H1 (cell line): Measurements from ENCODE around the gene QPCTL. TPM values are rescaled to one million over a fixed set of nuclear protein-coding genes. Genes with fewer than 3 reads are reported as not detected.
A peak's percentile ranks its signal among the peaks of the same experiment; 100 is the strongest.

ENCODE experiments used
- CTCF ChIA-PET: fragments of 300-600 bp; sonication (Branson Sonifier 250); formaldehyde crosslinking; loops from one replicate; lab custom pipeline; 2021; ENCODE audit not compliant: partially characterized antibody; lab: Charles Lee
- POLR2A ChIA-PET: fragments of 300-600 bp; sonication (Branson Sonifier 250); formaldehyde crosslinking; loops from one replicate; lab custom pipeline; 2021; ENCODE audit warnings: inconsistent platforms; ENCODE audit not compliant: partially characterized antibody; lab: Charles Lee
- DNase-seq, 2 experiments: peaks; one replicate each; pipeline versions ENCODE4 v3.0.0 to v3.0.0-alpha.2; 2010 to 2022; ENCODE audit warnings: low spot score in 2 of 2, low read depth in 1 of 2, mixed read lengths in 1 of 2
- FAIRE-seq: peaks from 2 replicates; lab custom pipeline; 2011; peaks lifted over from hg19 to GRCh38; lab: Jason Lieb, UNC
- H2AFZ ChIP-seq: 2 replicates; pipeline ENCODE4 v1.8.1; 2012; ENCODE audit warnings: low read length, inconsistent platforms
- H2AK5ac ChIP-seq: 2 replicates; pipeline ENCODE4 v1.6.1; 2013; ENCODE audit warnings: low read depth, low read length
- H2BK120ac ChIP-seq: replicated peaks from 2 replicates; pipeline ENCODE3; 2013; ENCODE audit warnings: low read depth, low read length, inconsistent platforms
- H2BK12ac ChIP-seq: 2 replicates; pipeline ENCODE4 v1.6.1; 2013; ENCODE audit warnings: low read depth, low read length
- H2BK15ac ChIP-seq: 2 replicates; pipeline ENCODE4 v1.6.1; 2013; ENCODE audit warnings: low read length
- H2BK20ac ChIP-seq: 2 replicates; pipeline ENCODE4 v1.6.1; 2013; ENCODE audit warnings: low read length
- H2BK5ac ChIP-seq: 2 replicates; pipeline ENCODE4 v1.6.1; 2013; ENCODE audit warnings: low read depth, low read length
- H3K14ac ChIP-seq: 2 replicates; pipeline ENCODE4 v1.6.1; 2013; ENCODE audit warnings: inconsistent platforms; ENCODE audit not compliant: insufficient read length
- H3K18ac ChIP-seq: 2 replicates; pipeline ENCODE4 v1.6.1; 2013; ENCODE audit warnings: low read length; ENCODE audit errors: extremely low read depth
- H3K23ac ChIP-seq: 2 replicates; pipeline ENCODE4 v1.6.1; 2013; ENCODE audit warnings: inconsistent platforms; ENCODE audit not compliant: insufficient read length
- H3K23me2 ChIP-seq: 2 replicates; pipeline ENCODE4 v1.6.1; 2013; ENCODE audit warnings: low read depth, low read length
- H3K27ac ChIP-seq: 2 replicates; pipeline ENCODE4 v1.6.1; 2011; ENCODE audit warnings: low read depth, low read length, inconsistent platforms
- H3K27me3 ChIP-seq, 4 experiments: replicated peaks in 1 of 4; 1 replicate in 1 of 4; 2 replicates in 3 of 4; pipeline versions ENCODE4 v1.6.1 to v1.8.1; 2011 to 2013; ENCODE audit warnings: low read length in 3 of 4, mild to moderate bottlenecking in 3 of 4, inconsistent platforms in 2 of 4, mixed read lengths in 2 of 4, moderate library complexity in 1 of 4; ENCODE audit not compliant: control insufficient read depth in 3 of 4, insufficient read depth in 3 of 4; ENCODE audit errors: extremely low read depth in 1 of 4
- H3K36me3 ChIP-seq, 4 experiments: 2 replicates each; pipeline versions ENCODE4 v1.6.1 to v1.8.1; 2011 to 2013; ENCODE audit warnings: mild to moderate bottlenecking in 4 of 4, low read length in 3 of 4, moderate library complexity in 2 of 4, control low read depth in 1 of 4, inconsistent platforms in 1 of 4; ENCODE audit not compliant: insufficient read depth in 4 of 4, control insufficient read depth in 2 of 4
- H3K4ac ChIP-seq: replicated peaks from 2 replicates; pipeline ENCODE3; 2013; ENCODE audit warnings: low read length, low read depth, mixed read lengths, inconsistent platforms; ENCODE audit not compliant: insufficient read length
- H3K4me1 ChIP-seq, 4 experiments: replicated peaks in 1 of 4; 1 replicate in 1 of 4; 2 replicates in 3 of 4; pipeline versions ENCODE4 v1.6.1 to v1.8.1; 2011 to 2013; ENCODE audit warnings: low read length in 3 of 4, inconsistent platforms in 2 of 4, mixed read lengths in 1 of 4; ENCODE audit not compliant: insufficient read depth in 4 of 4, control insufficient read depth in 3 of 4
- H3K4me2 ChIP-seq, 2 experiments: 2 replicates each; pipeline versions ENCODE4 v1.6.1 to v1.8.1; 2011 to 2013; ENCODE audit warnings: low read depth in 2 of 2, low read length in 2 of 2, control low read depth in 1 of 2, inconsistent platforms in 1 of 2, mild to moderate bottlenecking in 1 of 2; ENCODE audit not compliant: insufficient read depth in 1 of 2
- H3K4me3 ChIP-seq, 4 experiments: fragments of 200-600, 300-600 bp in 1 of 4; sonication (generic), shearing (Covaris generic), sonication (Bioruptor Twin) in 1 of 4; 2 replicates each; pipeline versions ENCODE4 v1.5.1 to v1.8.1; 2011 to 2016; ENCODE audit warnings: low read length in 4 of 4, low read depth in 3 of 4, control low read depth in 2 of 4, inconsistent platforms in 2 of 4, mild to moderate bottlenecking in 2 of 4, mixed read lengths in 1 of 4, moderate library complexity in 1 of 4; ENCODE audit not compliant: insufficient read depth in 2 of 4; ENCODE audit errors: extremely low read depth in 1 of 4
- H3K56ac ChIP-seq: replicated peaks from 2 replicates; pipeline ENCODE3; 2013; ENCODE audit warnings: low read depth, mild to moderate bottlenecking, mixed read lengths, low read length, inconsistent platforms; ENCODE audit not compliant: insufficient read length
- H3K79me1 ChIP-seq: 2 replicates; pipeline ENCODE4 v1.6.1; 2013; ENCODE audit warnings: low read depth, low read length, control low read depth
- H3K79me2 ChIP-seq, 2 experiments: 2 replicates each; pipeline versions ENCODE4 v1.6.1 to v1.8.1; 2012 to 2013; ENCODE audit warnings: low read length in 2 of 2, mild to moderate bottlenecking in 2 of 2, inconsistent platforms in 1 of 2; ENCODE audit not compliant: insufficient read depth in 2 of 2, control insufficient read depth in 1 of 2
- H3K9ac ChIP-seq, 4 experiments: replicated peaks in 1 of 4; 1 replicate in 1 of 4; 2 replicates in 3 of 4; pipeline versions ENCODE4 v1.6.1 to v1.8.1; 2011 to 2013; ENCODE audit warnings: low read depth in 3 of 4, low read length in 3 of 4, control low read depth in 2 of 4, mild to moderate bottlenecking in 2 of 4, moderate library complexity in 2 of 4, inconsistent platforms in 1 of 4; ENCODE audit errors: extremely low read depth in 1 of 4
- H3K9me3 ChIP-seq, 2 experiments: 2 replicates each; pipeline versions ENCODE4 v1.6.1 to v1.8.1; 2012 to 2013; ENCODE audit warnings: mild to moderate bottlenecking in 2 of 2, moderate library complexity in 2 of 2, control low read depth in 1 of 2, inconsistent platforms in 1 of 2, low read depth in 1 of 2, low read length in 1 of 2, mixed read lengths in 1 of 2; ENCODE audit not compliant: insufficient read depth in 2 of 2
- H4K20me1 ChIP-seq, 2 experiments: replicated peaks in 1 of 2; 2 replicates each; pipeline versions ENCODE3 to v1.8.1; 2011 to 2013; ENCODE audit warnings: inconsistent platforms in 2 of 2, low read length in 2 of 2, mild to moderate bottlenecking in 1 of 2; ENCODE audit not compliant: insufficient read depth in 2 of 2, control insufficient read depth in 1 of 2
- H4K5ac ChIP-seq: 2 replicates; pipeline ENCODE4 v1.6.1; 2013; ENCODE audit warnings: low read length, low read depth, mixed read lengths, inconsistent platforms; ENCODE audit not compliant: insufficient read length
- H4K8ac ChIP-seq: 2 replicates; pipeline ENCODE4 v1.8.0; 2013; ENCODE audit warnings: mild to moderate bottlenecking, moderate library complexity, low read length, inconsistent platforms; ENCODE audit not compliant: insufficient read depth; ENCODE audit errors: extremely low read depth
- H4K91ac ChIP-seq: replicated peaks from 2 replicates; pipeline ENCODE3; 2013; ENCODE audit warnings: low read length, mixed read lengths, inconsistent platforms; ENCODE audit not compliant: insufficient read length
- ASH2L ChIP-seq: fragments of 200-600, 300-600 bp; sonication (generic); IDR thresholded peaks from one replicate; pipeline ENCODE4 v1.7.1; 2017; ENCODE audit warnings: low read length
- BRCA1 ChIP-seq: IDR thresholded peaks from 2 replicates; pipeline ENCODE4 v1.6.1; 2012; ENCODE audit warnings: low read depth, low read length, improper control_type of control experiment
- CHD2 ChIP-seq: IDR thresholded peaks from 2 replicates; pipeline ENCODE4 v1.6.1; 2012; ENCODE audit warnings: low read length, improper control_type of control experiment
- GABPA ChIP-seq: IDR thresholded peaks from 2 replicates; pipeline ENCODE4 v1.6.1; 2011; ENCODE audit warnings: mild to moderate bottlenecking, low read length, moderate library complexity, borderline replicate concordance; ENCODE audit not compliant: insufficient read depth
- KDM5A ChIP-seq: fragments of 200-600 bp; IDR thresholded peaks from 2 replicates; pipeline ENCODE4 v1.7.1; 2012; ENCODE audit warnings: mild to moderate bottlenecking, low read length, inconsistent platforms, mixed read lengths
- PHF8 ChIP-seq: fragments of 200-600 bp; sonication (generic); conservative IDR thresholded peaks from 2 replicates; pipeline ENCODE4 v1.7.1; 2012; ENCODE audit warnings: low read depth, mild to moderate bottlenecking, inconsistent platforms, low read length, moderate library complexity
- POLR2A ChIP-seq, 2 experiments: IDR thresholded peaks; 1 replicate in 1 of 2; 2 replicates in 1 of 2; pipeline ENCODE4 v1.6.1; 2011; ENCODE audit warnings: low read depth in 2 of 2, low read length in 2 of 2, mild to moderate bottlenecking in 2 of 2; ENCODE audit errors: control extremely low read depth in 1 of 2
- RAD21 ChIP-seq, 2 experiments: IDR thresholded peaks in 1 of 2; conservative IDR thresholded peaks in 1 of 2; 2 replicates each; pipeline ENCODE4 v1.6.1; 2011; ENCODE audit warnings: low read depth in 2 of 2, low read length in 2 of 2, improper control_type of control experiment in 1 of 2, inconsistent platforms in 1 of 2, mild to moderate bottlenecking in 1 of 2, moderate library complexity in 1 of 2
- SIRT6 ChIP-seq: IDR thresholded peaks from one replicate; pipeline ENCODE4 v1.7.1; 2012; ENCODE audit warnings: low read length, inconsistent platforms
- YY1 ChIP-seq: IDR thresholded peaks from 2 replicates; pipeline ENCODE4 v1.6.1; 2011; ENCODE audit warnings: low read depth, mild to moderate bottlenecking, low read length
- WGBS, 2 experiments: shearing (Covaris generic) in 1 of 2; methylation state at CpG; one replicate each; pipeline versions ENCODE4 v1.1.6 to v1.1.7; 2013 to 2015; ENCODE audit warnings: low lambda C conversion rate in 2 of 2, mixed read lengths in 2 of 2, inconsistent platforms in 1 of 2, low coverage in 1 of 2, missing lambda C conversion rate in 1 of 2; ENCODE audit not compliant: insufficient replicate concordance in 2 of 2, insufficient coverage in 1 of 2, insufficient read length in 1 of 2; ENCODE audit errors: extremely low coverage in 1 of 2, missing lambda C conversion rate in 1 of 2; 5-methylcytosine and 5-hydroxymethylcytosine counted together
- polyA plus RNA-seq, 7 experiments: library from polyadenylated mRNA; depleted of rRNA in 3 of 7; stranded (reverse) in 5 of 7; unstranded in 2 of 7; fragments of >200 nt in 5 of 7; fragments of 200-250 nt in 2 of 7; gene quantifications; 1 replicate in 5 of 7; 2 replicates in 1 of 7; 4 replicates in 1 of 7; pipeline versions ENCODE4 v1.2.1 to v1.2.3, GENCODE V29; 2011 to 2013; ENCODE audit warnings: missing spikeins in 2 of 7, mixed read lengths in 2 of 7
- total RNA-seq: library from RNA; stranded (reverse); fragmentation: NEBNext Ultra II Directional; extraction: Animal tissue kit (Norgen Biotek cat#: 25700); gene quantifications from 2 replicates; pipeline ENCODE4 v1.2.1, GENCODE V29; 2021

The QPCTL gene
- total and polyA plus RNA-seq, 2 of the 8 experiments (the other 6 are each of a cell fraction or from before 2014, with no cell fraction given), result 25.2 to 35.3 TPM

GRCh38 chr19:45643024-45643926, 49.2 kb upstream of the QPCTL start:
- H3K79me2 ChIP-seq, result no peaks in the 10 kb centered on the region
- H3K4me3 ChIP-seq, result peak overlapping the region; percentile 34 to 89 (median 70)
- no peak overlapping the region for H3K14ac ChIP-seq
- no peaks in the 10 kb centered on the region for H3K79me1 ChIP-seq
- H3K18ac ChIP-seq, result peak overlapping the region; percentile 35; the same call in 1 of the 2 replicates
- no peak overlapping the region for H4K91ac ChIP-seq
- no peak overlapping the region for H3K56ac ChIP-seq
- H4K20me1 ChIP-seq, result no peaks in the 10 kb centered on the region
- no peak overlapping the region for H3K4ac ChIP-seq
- DNase-seq (peak in 1 of 2 experiments; percentile 99), FAIRE-seq (no peak)
- CTCF ChIA-PET, result interaction anchor here (0.6 to 8.4 kb wide), 48 partner anchors 8 to 689 kb away, joined by 3 to 135 read pairs (median 6); partner anchors contain the start of genes DMWD, FOSB, GIPR and GPR4
- no peak overlapping the region for H4K8ac ChIP-seq
- no peak overlapping the region for H2BK20ac ChIP-seq
- H3K4me1 ChIP-seq, result peaks cover 6 to 30% (median 17%) of the 10 kb centered on the region in 4 experiments
- peak overlapping the region; percentile 55; the same call in 1 of the 2 replicates for H2BK5ac ChIP-seq
- no peak overlapping the region for H2BK120ac ChIP-seq
- H3K23me2 ChIP-seq, result peaks cover 15% of the 10 kb centered on the region
- H3K23ac ChIP-seq, result no peak overlapping the region
- no peak overlapping the region for H2BK12ac ChIP-seq
- H3K27me3 ChIP-seq, result peaks cover 0 to 6% (median 2%) of the 10 kb centered on the region in 4 experiments; a peak in 4 of 7 replicates
- H3K27ac ChIP-seq, result no peak overlapping the region
- POLR2A ChIA-PET, result interaction anchor here (0.7 to 4.1 kb wide), 13 partner anchors 9 to 135 kb away, joined by 3 to 33 read pairs (median 5); partner anchors contain the start of genes QPCTL and SNRPD2
- H2AFZ ChIP-seq, result peak overlapping the region; percentile 24; the same call in 1 of the 2 replicates
- 5% methylated on average over 32 of the region's 39 CpGs; no CpG with 5 or more reads in 1 of the 2 experiments for WGBS, 2 experiments
- H4K5ac ChIP-seq, result no peak overlapping the region
- no peak overlapping the region for H3K9ac ChIP-seq
- H2AK5ac ChIP-seq, result no peak overlapping the region
- H3K36me3 ChIP-seq, result no peaks in the 10 kb centered on the region
- H2BK15ac ChIP-seq, result no peak overlapping the region; the same call in 1 of the 2 replicates
- peak overlapping the region; percentile 43 to 77 for H3K4me2 ChIP-seq
- H3K9me3 ChIP-seq, result no peaks in the 10 kb centered on the region; a peak in 1 of 4 replicates
- TF ChIP-seq CHD2 (0 out of 2 replicates have a peak, but pooled peaks have one; percentile 22), SIRT6 (no peak), BRCA1 (no peak), PHF8 (0 out of 2 replicates have a peak, but pooled peaks have one; percentile 44), YY1 (0 out of 2 replicates have a peak, but pooled peaks have one; percentile 25), ASH2L (peak; percentile 75), KDM5A (peak; percentile 56; the same call in 1 of the 2 replicates), POLR2A (IDR thresholded peaks at IDR 0.05; ENCODE audit: control extremely low read depth in 1 of 2, low read depth in 2 of 2, low read length in 2 of 2) (peak in 1 of 2 experiments; percentile 31; a peak in 1 of 3 replicates), RAD21 (IDR thresholded peaks at IDR 0.05 in 1 of 2, conservative IDR thresholded peaks at IDR 0.05 in 1 of 2; ENCODE audit: low read depth in 2 of 2, low read length in 2 of 2) (peak; percentile 96 to 98), GABPA (peak; percentile 63; the same call in 1 of the 2 replicates)
